ENCODE results near the gene NR2F1-AS1.

Gene NR2F1-AS1

DNA sequence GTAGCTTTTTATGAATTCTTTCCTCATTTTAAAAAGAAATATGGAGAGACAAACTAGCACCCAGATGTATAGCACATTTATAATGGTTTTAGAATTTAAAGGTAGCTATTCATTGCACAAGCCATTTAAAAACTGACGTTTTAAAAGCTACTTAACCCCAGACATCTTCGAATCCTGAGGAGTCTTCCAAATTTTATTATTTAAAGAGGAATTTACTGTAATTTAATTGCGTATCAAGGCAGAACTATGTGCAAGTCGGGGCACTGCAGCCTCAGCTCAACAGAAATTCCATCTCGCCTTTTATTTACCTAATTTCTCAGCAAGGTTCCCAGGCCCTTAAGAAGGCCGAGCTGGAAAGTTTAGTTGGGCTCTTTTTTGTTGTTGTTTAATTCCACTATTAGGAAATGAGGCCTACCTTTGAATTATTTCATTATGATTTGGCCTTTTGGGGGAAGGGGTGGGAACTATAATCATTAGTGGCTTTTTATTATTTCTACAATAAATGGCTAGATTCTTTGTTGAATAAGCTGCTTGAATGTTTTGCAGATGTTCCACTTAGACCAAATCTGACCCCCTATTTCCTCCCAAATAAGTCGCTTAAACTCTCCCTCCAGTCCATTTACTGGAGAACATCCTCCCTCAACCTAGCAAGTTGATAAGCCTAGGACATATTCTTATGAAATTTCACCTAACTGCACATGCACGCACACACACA is 22.2 kb upstream of the NR2F1-AS1 start:
- no peak for DNase-seq (ENCODE audit: low read depth)

DNA sequence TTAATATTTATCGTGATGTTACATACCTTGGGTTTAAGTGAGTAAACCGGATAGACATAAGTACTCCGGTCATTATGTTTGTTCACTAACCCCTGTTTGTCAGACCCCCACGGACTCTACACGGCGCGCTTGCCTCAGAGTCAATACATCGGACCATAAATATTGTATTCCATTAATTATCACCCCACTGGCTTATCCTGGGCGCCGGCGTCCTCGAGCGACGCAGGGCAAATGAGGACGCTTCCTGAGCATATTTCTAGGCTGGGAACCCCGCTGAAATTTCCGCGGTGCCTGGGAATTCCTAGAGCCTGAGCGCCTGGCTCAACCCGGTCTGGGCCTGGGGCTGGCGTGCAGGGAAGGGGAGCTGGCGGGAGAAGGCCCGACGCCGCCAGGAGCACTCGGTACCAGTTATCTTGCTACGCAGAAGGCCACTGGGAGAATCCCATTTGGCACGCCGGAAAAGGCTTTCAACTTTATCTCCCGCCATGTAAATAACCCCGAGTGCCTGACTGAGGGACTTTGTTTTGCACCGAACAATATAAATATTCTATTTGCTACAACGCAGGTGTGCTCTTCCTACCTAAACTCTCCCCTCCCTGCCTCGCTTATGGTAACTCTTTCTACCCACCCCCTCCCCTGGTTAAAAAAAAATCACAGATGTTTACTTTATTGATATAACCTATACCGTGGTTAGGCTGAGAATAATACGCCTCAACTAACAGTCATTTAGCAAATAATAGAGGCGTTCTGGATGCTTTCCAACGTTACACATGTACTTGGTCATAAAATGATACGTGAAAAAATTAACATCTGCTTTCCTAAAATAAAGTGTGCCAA is 21.4 kb upstream of the NR2F1-AS1 start:
- DNase-seq (ENCODE audit: low read depth) = no peak

DNA sequence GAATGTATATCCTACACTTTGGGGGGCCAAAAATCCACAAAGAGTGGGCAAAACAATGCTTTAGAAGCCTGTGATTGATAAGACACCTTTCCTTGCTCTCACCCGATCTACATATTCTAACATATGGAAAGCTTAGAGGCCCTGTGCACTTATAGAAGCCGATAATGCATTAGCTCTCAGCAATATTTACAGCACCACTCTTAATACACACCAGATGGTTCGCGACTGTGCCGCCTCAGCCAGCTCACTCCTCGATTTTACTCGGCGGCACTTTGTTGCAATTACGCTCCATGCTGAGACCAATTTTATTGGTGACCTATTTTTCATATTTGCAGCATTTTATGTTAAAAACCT is 20.8 kb upstream of the NR2F1-AS1 start:
- no peak for DNase-seq (ENCODE audit: low read depth)

DNA sequence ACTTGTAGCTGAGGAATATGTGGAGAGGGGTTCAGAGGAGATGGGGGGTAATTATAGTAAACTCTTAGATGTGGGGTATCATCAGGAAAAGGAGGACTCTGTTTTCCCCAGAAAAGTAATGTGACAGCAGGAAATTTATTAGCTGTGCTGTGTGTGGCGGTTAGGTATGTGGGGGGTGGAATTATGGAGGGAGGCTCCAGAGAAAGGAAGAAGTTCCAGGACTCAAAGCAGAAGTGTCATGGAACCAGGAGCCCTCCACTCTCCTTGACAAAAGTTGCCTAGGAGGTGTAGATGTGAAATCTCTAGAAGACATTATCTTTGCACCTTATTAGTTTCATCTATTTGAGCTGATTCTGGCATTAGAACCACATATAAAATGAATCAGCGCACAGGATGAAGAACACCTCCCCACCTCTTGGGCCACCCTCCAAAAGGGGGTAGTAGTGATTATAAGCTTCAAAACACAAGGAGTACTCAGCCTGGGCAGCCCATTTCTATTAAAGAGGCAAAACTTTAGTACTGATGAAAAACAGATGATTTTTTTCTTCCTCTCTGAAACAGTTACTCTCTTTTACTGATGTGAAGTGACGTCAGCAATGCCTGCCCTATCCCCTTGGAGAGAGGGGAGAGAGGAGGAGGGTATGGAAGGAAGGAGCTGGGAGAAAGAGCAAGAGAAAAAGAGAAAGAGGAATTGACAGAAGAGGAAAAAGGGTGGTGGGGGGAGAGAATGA is 20.2 kb upstream of the NR2F1-AS1 start:
- no peak for DNase-seq (ENCODE audit: low read depth)

DNA sequence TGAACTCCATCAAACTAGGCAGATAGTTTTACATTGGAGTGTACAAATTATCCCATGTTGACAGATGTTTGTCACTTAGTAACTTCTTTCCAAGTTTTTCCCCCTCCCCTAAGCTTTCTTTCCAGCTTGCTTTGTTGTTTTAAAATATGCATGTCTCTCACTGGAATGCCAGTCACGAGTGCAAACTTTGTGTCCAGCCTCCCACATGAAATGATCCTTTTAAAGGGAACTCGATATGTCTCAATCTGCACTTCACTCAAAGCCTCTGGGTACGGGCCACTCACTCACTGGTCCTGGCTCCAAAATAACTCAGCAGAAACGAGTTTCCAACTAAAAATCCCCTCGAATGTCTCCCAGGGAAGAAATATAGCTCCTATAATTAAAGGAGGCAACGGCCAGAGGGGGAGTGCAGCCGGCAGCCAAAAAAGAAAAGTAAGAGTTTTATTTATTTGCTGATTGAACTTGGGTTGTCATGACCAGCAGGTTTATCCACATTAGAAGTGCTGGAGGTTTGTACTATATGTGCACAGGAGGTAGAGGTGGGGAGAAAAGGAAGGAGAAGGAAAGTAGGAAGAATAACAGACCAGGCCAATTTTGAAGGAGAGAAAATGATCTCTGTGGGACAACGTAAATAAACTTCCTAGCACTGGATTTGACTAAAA is 19.5 kb upstream of the NR2F1-AS1 start:
- DNase-seq (ENCODE audit: low read depth) = no peak

DNA sequence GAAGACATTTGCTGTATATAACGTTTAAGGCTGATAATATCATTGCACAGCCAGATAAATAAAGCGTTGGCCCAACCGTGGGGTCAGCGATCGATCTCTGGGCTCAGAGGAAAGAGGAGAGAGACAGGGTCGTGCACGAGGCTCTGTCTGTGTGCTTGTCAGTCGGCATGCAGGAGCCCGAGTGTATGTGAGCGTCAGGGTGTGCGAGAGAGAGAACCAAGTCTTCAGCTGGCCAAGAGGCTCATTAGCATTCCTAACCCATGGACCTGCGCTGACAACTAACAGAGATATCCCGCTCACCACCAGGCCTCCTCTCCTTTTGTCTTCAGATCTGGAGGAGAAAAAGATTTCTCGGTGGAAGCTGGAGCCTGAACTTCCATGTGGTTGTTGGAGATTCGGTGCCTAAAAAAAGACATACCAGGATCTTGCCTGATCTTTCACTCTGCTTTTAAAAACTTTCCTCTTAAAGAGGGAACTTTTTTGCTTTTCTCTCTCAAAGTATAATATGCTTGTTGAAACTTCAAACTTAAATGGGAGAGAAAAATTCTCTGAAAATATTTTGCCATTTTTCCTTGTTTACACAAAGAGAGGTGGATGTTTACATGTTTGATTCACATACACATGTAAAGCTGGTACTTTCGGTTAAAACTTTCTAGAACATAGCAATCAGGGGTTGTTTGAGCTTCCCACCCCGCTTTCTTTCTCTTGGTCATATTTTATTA is 18.5 kb upstream of the NR2F1-AS1 start:
- no peak for DNase-seq (ENCODE audit: low read depth)

DNA sequence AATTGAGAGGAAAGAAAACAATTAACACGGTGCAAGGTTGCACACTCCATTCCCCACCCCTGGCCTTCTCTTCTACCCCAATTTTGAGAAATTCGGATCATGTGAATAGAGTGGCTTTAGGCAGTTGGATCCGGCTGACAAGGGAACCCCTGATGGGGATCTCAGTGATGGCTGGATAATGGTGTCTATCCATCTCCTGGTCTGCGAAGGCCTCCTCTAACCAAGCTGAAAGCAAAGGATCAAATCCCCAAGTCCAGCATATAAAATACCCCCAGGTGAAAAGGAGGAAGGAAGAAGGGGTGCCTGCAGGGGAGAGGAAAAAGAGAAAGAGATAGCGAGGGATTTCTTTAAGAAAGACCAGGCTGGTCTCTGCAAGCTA is 18.0 kb upstream of the NR2F1-AS1 start:
- DNase-seq (ENCODE audit: low read depth) = no peak

DNA sequence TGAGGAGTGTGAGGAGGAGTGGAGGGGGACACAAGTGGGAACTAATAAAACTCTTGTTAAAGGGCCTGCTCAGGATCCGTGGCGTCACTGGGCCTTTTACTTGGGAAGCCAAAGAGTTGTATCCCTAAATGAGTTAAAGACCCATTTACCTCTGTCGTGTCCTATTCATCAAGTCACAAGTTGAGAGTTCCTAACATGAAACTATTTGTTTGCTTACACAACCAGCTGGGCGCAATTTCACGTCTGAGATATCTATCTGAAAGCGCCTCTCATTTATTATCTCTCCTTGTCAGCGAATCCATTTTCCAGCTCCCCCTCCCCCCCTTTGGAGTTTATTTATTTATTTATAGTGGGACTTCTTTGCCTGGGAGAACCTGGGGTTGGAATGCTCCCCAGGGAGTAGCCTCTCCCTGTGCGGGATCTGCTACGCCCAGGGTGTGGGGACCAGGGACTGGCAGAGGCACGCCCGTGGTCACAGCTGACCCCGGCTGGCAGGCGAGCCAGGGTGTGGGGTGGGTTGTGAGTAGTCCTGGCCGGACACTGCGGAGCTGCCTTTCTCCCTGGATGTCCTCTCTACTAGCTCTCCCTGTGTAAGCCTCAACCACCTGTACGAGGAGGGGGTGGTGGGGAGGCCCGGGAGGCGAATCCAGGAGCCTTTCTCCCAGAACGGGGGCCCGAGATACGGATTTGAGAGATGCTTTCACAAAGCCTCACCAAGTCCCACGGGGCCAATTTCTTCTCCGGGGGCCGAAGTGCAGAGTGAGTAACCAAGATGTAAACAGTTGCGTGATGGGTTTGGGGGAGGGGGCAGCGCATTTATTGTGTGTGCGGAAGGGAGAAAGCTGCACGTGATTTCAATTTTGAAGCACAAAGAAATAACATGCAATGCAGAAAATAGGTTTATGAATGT is 17.3 kb upstream of the NR2F1-AS1 start:
- DNase-seq (ENCODE audit: low read depth) = no peak

DNA sequence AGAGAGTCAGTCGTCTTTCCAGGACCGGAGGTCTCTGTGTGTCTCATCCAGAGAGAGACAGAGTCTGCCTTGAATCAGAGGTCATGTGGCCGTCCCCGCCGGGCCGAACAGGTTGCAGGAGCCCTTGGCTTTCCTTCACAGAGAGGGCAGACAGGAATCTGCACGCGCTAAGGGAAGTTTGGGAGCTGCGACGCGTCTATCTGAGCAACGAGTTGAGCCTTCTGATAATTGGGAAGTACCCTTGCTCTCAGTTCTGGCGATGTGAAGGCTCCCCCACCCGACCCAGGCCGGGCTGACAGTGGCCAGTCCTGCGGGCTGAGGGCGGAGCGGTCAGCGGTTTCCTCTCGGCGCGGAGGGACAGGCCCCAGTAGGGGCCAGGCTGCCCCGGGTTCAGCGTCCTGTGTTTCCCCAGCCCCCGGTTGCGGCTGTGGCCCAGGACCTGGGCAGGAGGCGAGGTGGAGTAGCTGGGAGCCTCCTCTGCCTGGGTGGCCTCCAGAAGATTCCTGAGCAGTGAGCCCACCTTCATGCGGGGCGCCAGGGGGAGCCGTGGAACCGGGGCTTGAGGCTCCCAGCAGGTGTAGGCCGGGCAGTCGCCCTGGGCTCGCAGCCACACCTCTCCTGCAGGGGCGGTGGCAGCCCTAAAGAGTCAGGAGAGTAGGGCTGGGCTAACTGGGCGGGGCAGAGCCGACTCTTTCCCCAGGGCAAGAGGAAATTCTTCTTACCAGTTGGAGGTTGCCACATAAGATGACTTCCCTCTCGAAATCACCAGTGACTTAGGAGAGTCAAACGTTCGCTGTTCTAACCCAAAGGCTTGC is 15.9 kb upstream of the NR2F1-AS1 start:
- no peak for DNase-seq (ENCODE audit: low read depth)

DNA sequence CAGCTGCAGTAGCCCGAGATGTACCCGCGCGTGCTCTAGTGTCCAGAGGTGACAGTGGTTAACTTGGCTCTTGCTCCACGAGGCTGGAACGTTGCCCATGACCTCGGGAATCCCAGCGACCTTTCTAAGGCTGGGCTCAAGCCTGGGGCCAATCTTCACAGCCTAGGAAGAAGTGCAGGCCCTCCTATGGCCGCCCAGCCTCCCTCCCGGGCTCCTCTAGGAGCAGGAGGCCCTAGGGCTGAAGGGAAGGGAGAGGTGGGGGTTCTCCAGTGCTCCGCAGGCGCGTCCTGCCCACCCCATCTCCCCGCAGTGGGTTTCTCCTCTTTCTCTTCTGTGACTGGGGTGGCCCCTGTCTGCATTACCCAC is 15.3 kb upstream of the NR2F1-AS1 start:
- no peak for DNase-seq (ENCODE audit: low read depth)

DNA sequence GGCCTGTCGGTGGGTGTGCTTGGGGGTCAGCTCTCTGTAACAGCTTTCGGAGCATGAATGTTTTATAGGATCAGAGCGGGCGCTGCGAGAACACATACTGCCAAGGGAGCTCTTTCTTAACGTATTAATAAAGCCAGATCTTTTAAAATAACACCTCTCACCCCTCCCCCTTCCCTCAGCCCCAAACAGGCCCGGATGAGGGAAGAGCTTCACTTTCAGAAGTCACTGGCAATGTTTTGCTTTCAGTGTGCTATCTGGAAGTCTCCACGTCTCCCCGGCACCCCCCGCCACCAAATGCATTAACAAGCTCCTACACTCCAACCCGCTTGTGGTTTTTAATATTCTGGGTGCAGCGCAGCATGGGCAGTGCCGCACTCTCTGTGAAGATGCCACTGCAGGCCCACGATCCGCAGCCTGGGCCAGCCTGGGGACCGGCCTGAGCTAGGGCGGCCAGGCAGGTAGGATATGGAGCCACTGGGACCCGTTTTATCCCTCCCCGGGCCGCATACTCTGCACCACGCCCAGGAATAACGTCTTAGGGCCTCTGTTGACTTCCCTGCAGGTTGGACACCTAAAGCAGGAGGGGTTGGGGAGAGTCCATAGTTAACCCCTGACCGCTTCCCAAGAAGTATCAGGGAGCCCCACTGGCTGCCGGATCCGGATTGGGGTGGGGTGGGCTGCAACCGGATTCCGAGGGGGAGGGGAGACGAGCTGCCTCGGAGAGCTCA is 14.6 kb upstream of the NR2F1-AS1 start:
- no peak for DNase-seq (ENCODE audit: low read depth)

DNA sequence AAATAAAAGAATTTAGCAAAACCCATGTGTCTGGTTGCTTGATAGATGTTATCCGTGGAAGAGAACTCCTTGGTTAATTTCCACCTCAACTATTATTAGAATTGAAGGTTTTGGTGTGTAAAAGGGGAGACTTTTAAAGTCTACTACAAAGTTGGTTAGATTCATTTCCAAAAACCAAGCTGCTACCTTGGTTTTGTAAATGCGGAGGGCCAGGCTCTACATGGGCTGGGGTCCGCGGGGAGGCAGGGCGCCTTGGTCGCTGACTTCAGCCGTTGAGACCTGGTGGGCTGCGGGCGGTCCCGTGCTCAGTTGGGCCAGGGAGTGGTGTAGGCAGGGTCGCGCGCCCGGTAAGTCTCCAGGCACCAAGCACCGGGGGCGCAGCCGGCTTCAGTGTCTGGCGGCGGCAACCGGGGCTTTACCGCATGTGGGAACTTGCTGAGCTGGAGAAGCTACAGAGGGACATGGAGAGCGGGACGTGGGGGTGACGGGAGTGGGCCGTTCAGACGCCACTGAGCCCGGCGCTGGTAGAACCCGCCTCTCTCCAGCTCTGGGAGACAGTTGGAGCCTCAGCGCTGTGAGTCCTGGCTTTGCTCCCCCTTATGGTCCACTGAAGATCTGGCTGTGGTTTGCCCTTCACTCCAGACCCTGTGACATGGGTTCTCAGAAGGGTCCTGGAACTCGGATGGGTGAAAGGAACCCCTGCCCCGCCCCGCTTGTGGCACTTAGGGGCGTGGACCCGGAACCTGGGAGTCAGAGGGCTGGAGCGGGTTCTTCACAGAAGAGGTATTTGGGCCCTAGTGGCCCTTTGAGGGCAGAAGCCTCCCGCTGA is 13.8 kb upstream of the NR2F1-AS1 start:
- DNase-seq (ENCODE audit: low read depth) = no peak

DNA sequence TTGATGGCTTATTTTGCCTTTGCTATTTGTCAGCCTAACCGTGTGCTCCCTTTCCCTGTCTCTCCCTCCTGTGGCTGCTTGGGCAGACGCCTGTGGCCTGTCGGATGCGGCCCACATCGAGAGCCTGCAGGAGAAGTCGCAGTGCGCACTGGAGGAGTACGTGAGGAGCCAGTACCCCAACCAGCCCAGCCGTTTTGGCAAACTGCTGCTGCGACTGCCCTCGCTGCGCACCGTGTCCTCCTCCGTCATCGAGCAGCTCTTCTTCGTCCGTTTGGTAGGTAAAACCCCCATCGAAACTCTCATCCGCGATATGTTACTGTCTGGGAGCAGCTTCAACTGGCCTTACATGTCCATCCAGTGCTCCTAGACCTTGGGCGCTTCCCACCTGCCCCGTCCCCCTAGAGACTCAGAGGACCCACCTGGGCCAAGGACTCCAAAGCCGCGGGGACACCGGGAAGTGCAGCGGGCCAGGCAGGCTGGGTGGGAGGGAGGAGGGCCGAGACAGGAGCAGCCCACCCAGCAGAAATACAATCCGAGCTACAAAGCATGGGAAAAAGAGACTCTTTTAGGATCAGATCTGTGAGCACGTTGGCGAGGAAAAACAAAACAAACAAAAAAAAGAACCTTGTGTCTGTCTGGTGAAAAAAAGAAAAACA is 12.6 kb upstream of the NR2F1-AS1 start:
- no peak for DNase-seq (ENCODE audit: low read depth)

DNA sequence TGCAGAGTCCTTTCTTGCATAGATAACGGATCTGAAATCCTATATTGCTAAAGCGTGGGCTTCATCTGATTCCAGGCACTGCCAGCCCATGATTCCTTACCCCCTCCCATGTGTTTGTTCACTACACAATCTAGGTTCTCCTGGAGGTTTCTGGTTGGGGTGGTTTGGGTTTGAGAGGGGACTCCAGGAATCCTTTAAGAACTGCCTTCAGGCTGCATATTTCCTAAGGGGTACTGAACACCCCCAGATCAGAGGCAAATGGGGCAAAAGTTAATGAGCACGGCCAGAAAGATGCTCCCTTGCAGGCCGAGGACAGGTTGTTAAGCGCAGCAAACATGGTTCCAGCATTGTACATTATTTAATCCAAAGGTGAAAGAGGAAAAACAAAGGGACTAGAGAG is 11.9 kb upstream of the NR2F1-AS1 start:
- DNase-seq (ENCODE audit: low read depth) = no peak

DNA sequence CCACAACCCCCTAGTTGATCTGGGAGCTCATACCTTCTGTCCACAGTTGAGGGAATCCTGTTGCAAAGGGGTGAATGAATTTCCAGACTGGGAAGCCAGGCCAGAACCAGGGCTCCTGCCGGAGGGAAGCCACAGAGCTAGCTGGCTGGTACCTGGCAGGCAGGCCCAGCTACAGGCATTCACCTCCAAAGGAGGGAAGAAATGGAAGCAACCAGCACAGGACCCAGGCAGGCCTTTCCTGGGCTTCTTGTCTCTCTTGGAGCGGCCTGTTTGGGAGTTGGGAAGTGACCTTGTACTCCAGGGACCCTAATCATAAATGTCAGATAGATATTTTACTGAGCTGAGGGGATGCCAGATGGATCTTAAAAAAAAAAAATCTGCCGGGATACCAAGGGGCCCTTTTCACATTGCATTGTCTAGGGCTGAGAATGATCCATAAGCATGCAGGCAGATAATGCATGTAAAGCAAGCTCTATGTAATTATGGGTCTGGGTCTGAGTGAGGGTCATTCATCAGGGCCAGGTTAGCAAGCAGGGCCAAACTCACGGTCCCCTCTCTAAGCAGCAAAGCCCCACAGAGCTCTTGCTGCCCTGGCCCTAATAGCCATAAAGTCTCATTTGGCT is 10.4 kb upstream of the NR2F1-AS1 start:
- no peak for DNase-seq (ENCODE audit: low read depth)

DNA sequence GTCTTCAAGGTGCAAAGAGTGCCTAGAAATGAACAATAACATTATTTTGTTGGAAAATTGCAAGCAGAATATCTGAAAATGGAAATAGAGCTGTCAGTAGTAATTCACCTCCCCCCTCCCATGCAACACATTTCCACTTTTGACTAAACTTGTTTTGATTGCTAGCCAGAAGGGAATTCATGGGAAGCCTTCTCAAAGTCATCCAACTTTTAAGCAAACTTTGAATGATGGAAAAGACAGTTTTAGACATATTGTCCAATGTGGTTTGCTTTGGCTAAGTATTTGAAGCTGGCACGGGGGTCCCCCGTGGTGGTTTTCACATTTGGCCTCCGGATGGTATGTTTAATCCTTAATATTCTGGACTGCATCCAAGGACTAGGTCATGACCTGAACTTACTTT is 9.5 kb upstream of the NR2F1-AS1 start:
- DNase-seq (ENCODE audit: low read depth) = no peak

DNA sequence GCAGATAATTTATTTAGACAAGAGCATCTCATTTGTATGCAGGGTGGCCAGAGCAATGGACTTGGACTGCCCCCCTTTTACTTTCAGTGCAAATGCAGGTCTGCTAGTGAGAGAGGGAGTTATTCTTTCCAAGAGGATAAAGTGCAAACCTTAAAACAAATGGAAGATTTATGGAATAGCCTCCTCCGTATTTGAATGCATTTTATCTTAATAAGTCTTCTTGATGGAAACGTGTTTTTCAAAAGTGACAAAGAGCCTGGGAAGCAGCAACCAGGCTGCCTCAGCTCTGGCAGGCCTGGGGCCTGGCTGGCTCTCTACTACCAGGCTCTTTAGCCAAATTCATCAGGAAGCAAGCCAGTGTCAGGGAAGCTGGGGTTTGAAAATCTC is 8.8 kb upstream of the NR2F1-AS1 start:
- no peak for DNase-seq (ENCODE audit: low read depth)

All from HS-5 (cell line).